PFSK-1 (cell line): ENCODE data around the gene ETNK1.

Source experiments
- FOXP2 ChIP-seq: optimal IDR thresholded peaks from 2 replicates; pipeline ENCODE3; 2011; ENCODE audit warnings: borderline replicate concordance, control low read depth, inconsistent platforms; ENCODE audit not compliant: insufficient read depth; ENCODE audit errors: extremely low read length, extremely low read depth
- POLR2AphosphoS5 ChIP-seq: IDR thresholded peaks from 2 replicates; pipeline ENCODE4 v1.6.1; 2012; ENCODE audit warnings: low read depth, mild to moderate bottlenecking, control low read depth, low read length, moderate library complexity
- REST ChIP-seq, 2 experiments: IDR thresholded peaks; 2 replicates each; pipeline versions ENCODE4 v1.6.1 to v1.8.0; 2011 to 2012; ENCODE audit warnings: low read depth in 2 of 2, low read length in 2 of 2, control low read depth in 1 of 2, inconsistent platforms in 1 of 2, mild to moderate bottlenecking in 1 of 2, moderate library complexity in 1 of 2; ENCODE audit not compliant: insufficient read depth in 1 of 2
- SIN3A ChIP-seq: IDR thresholded peaks from 2 replicates; pipeline ENCODE4 v1.6.1; 2012; ENCODE audit warnings: mild to moderate bottlenecking, low read length, moderate library complexity, borderline replicate concordance; ENCODE audit not compliant: insufficient read depth
- TAF1 ChIP-seq: IDR thresholded peaks from 2 replicates; pipeline ENCODE4 v1.6.1; 2012; ENCODE audit warnings: low read length, control low read depth, borderline replicate concordance; ENCODE audit not compliant: insufficient read depth

Gene ETNK1

GRCh38 chr12:22682663-22683062, 57.7 kb downstream of the ETNK1 start:
- TF ChIP-seq REST (IDR thresholded peaks at IDR 0.05; ENCODE audit: insufficient read depth in 1 of 2, low read depth in 2 of 2, low read length in 2 of 2) (no peak), TAF1 (no peak), FOXP2 (no peak)

- no peak for TF ChIP-seq TAF1
- no peak for TF ChIP-seq REST (IDR thresholded peaks at IDR 0.05; ENCODE audit: insufficient read depth in 1 of 2, low read depth in 2 of 2, low read length in 2 of 2)
- TF ChIP-seq POLR2AphosphoS5: no peak
- no peak for TF ChIP-seq FOXP2
- no peak for TF ChIP-seq SIN3A
Observed at GRCh38 chr12:22683131-22683530, 58.2 kb downstream of the ETNK1 start.

GRCh38 chr12:22684140-22685118, 59.5 kb downstream of the ETNK1 start:
- TF ChIP-seq SIN3A: no peak
- TF ChIP-seq TAF1: no peak
- no peak for TF ChIP-seq POLR2AphosphoS5

- TF ChIP-seq POLR2AphosphoS5 (no peak), FOXP2 (no peak), TAF1 (no peak), REST (IDR thresholded peaks at IDR 0.05; ENCODE audit: insufficient read depth in 1 of 2, low read depth in 2 of 2, low read length in 2 of 2) (no peak), SIN3A (no peak)
Observed at GRCh38 chr12:22686193-22686592, 61.2 kb downstream of the ETNK1 start.

GRCh38 chr12:22687361-22688076, 62.5 kb downstream of the ETNK1 start:
- TF ChIP-seq FOXP2 (no peak), TAF1 (no peak), POLR2AphosphoS5 (no peak), SIN3A (no peak), REST (IDR thresholded peaks at IDR 0.05; ENCODE audit: insufficient read depth in 1 of 2, low read depth in 2 of 2, low read length in 2 of 2) (no peak)
